Fibroblast of gingiva (primary cell): Measurements from ENCODE around the gene ATXN7.

Source experiments
- DNase-seq: peaks from one replicate; pipeline ENCODE4 v3.0.0-alpha.2; 2011; ENCODE audit warnings: low read depth

The ATXN7 gene

DNA sequence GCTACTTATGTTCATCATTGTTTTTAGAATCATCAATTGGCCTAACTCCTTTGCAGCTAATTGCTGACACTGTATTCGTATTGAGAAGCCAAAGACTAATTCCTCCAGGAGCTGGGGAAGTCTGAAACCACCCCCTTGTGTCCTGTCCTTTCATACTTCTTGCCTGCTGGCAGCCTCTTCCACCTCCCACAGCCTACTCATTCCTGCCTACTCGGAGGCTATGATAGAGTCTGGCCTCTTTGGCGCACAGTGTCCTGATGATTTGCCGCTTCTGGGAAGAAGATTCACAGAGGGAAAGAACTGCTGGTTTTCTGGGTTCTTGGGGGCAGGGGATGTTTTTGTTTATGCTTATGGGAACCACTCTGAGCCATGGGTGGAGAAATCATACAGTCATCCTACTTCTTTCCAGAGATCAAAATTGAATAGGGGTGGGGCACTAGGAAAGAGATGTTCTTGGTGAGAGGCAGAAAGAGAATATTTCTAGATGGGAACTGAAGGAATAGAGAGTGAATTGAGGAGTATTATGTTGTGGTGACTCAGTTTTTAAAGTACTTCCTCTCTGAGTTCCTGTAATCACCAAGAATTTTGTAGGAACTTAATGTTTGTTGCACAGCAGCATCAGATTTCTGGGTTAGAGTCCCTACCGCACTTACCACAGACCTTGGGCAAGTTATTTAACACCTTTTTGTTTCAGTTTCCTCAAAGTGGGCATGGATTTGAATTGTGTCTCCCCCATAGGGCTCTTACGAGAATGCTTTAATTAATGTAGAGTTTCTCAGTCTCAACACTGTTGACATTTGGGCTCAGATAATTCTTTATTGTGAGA, 70.6 kb downstream of the ATXN7 start:
- DNase-seq: no peak

DNA sequence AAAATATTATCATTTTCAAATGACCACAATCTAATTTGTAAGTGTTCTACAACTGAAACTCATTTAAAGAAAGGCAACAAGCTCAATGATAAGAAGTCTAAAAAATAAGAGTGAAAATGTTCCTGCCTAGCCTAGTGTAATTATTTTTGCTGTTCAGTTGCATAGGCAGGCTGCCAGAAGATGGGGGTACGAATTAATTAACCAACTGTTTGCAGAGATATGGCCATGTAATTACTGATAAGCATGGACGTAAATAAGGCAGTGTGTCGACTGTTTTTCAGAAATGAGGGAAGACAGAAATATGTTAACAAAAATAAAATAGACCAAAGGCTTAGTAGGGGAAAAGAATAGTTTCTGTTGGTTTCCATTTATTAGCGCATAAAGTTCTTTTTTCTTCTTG, 73.3 kb downstream of the ATXN7 start:
- no peak for DNase-seq

DNA sequence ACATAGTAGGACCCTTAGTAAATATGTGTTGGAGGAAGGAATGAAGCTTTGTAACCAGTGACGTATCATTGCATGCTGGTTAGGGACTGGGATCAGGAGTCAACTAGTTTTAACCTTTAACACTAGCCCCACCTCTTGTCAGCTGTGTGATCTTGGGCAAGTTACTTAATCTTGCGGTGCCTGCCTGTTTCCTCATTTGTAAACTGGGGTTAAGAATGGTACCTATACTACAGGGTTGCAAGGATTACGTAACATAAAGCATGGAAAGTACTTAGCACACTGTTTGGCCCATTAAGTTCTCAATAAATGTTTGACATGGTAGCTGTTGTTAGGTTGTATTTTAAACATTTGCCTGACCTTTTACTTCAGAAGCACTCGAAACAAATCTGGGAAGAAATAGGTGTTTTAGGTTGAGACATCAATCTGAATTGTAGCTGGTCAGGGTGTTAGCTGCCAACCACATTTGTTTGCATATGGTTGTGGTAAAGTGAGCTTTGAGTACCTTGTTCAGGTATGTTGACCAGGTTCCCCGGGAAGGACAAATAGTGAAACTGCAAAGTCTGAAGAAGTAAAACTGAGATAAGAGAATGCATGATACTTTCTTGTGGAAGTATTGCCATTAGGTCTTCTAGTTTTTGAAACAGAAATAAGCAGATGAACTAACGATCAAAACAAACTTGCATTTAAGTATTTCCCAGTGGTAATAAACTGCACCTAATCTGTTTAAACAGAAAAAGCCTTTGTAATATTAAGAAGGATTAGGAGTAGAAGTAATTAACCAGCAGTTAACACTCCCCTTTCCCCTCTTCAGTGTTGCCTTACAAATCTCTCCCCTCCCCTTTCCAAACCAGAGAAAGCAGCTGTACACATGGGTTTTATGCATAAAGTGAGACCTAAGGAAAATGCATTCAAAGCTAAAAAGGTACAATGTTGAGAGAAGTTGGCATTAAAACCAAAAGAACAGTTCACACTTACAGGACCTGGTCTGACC, 74.3 kb downstream of the ATXN7 start:
- no peak for DNase-seq

DNA sequence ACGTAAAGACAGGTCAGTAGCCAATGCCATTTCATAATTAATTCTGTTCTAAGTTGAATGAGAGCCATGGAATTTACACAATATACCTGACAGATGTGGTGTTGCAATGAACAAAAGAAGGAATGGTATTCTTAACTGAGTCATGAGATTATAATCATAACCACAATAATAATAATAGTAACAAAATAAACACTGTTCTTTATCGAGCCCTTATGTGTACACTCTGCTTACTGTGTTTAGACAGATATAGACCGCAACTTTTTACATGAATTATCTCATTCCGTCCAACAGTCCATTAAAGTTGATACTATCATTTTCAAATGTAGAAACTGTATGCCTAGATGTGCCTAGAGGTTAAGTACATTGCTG, 76.7 kb downstream of the ATXN7 start:
- peak; percentile 79 for DNase-seq

DNA sequence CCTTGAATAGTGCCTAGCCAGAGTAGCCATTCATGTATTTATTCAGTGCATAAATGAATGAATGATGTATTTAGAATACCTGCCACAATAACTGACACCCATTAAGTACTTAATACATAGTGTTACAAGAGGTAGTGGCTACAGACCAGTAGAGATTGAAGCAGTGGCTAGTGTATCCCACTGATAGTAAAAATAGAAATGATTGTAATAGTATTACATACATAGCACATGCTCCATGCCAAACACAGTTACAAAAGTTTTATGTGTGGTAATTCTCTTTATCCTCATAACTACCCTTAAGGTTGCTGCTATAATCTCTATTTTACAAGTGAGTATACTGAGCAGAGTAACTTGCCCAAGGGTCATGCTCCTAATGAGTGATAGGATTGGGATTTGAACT, 78.9 kb downstream of the ATXN7 start:
- no peak for DNase-seq

DNA sequence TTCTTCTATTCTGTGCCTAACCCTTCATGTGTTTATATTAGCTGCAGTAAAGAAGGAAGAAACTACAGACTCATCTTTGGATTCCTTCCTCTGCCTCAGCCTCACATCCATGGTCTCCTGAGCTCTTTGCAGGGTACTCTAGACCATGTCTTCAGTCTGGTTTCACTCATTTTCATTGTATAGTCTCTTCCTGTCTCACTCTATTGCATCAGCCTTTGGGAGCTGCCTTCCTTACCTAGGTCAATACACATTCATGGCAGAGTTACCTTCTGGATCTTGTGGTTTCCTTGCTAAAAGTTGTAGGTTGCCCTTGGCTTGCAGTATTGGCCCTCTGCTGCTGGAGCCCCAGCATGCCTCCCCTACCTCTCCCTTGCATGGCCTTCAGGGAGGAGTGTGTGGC, 80.0 kb downstream of the ATXN7 start:
- no peak for DNase-seq

DNA sequence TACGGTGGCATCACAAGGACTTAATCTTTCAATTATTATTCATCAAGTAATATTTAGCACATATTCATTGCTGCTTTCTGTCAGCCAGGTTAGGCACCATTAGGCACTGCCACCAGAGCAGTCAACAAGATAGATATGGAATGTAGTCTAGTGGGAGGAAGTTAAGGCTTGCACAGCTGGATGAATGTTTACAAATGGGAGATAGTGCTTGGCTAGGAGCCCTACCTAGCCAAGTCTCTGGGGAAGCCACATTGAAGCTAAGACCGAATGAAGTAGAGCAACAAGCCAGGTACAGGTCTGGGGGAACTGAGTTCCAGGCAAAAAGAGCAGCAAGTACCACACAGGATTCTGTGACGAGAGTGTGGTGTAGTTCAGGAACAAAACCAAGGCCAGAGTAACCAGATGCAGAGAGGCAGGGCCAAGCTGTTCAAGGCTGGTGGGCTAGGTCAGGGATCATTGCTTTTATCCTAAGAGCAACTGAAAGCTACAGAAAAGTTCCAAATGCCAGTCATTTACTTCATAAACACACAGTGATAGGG, 82.0 kb downstream of the ATXN7 start:
- DNase-seq: no peak

DNA sequence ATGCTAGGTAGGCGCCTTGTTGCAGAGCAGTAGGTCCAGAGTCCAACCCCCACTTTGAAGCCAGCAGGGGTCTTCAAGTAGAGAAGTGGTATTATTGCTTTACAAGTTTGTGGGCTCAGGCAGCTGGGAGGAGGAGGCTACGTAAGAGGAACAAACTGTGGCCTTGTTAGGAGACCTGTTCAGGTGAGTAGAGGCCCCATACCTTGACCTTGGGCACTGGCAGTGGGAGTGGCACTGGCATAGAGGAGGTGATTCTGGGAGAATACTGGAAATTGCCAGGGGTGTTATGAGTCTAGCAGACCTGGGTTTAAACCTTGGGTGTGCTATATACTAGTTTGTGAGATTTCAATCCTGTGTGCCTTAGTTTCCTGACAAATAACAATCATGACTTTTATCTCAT, 83.1 kb downstream of the ATXN7 start:
- no peak for DNase-seq

DNA sequence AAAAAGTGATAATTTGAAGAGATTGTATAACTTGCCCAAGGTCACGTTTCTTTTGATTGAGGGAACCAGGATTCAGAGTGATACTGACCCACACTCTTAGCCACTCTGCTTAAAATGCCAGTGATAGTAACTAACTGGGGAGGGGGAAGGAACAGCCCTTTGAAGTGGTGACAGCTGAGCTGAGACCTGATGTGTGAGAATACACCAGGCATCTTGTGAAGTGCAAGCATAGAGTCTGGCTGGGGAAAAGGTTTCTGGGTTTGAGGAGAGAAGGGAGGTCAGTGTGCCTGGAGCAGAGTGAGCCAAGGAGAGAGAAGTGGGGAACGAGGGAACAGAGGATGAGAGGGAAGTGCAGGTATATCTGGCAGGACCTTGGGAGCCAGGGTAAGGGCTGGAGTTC, 83.9 kb downstream of the ATXN7 start:
- DNase-seq: no peak

DNA sequence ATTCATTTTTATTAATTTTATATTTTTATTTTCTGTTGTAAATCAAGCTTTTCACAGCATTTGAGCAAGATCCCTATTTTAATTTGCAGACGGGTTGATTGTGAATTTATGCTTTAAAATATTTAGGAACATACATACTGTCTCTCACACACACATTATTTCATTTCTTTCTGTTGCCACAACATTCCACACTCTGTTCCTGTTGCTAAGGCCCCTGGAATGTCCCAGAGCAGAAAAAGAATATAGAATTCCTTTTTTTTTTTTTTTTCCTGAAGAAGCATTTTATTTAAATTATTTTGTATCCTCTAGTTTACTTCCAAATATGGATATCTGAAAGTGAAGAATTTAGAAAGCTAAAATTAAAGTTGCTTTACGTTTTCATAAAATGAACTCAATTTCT, 85.3 kb downstream of the ATXN7 start:
- DNase-seq: peak; percentile 67

DNA sequence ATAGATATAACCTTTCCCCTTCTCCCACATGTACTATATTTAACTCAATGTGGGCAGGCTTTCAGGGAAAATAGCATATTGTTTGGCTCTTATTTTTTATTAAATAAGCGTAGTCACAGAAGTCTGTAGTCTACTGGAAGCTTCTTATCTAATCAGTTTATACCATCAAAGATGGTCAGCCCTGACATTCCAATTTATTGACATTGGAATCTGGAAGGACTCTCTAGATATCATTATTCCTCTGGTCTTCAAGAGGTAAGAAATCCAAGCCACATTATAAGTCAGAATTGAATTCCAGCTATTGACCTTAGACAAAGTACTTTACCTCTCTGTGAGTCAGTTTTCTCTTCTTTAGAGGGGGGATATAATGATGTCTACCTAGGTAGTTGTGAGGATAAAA, 87.0 kb downstream of the ATXN7 start:
- no peak for DNase-seq

DNA sequence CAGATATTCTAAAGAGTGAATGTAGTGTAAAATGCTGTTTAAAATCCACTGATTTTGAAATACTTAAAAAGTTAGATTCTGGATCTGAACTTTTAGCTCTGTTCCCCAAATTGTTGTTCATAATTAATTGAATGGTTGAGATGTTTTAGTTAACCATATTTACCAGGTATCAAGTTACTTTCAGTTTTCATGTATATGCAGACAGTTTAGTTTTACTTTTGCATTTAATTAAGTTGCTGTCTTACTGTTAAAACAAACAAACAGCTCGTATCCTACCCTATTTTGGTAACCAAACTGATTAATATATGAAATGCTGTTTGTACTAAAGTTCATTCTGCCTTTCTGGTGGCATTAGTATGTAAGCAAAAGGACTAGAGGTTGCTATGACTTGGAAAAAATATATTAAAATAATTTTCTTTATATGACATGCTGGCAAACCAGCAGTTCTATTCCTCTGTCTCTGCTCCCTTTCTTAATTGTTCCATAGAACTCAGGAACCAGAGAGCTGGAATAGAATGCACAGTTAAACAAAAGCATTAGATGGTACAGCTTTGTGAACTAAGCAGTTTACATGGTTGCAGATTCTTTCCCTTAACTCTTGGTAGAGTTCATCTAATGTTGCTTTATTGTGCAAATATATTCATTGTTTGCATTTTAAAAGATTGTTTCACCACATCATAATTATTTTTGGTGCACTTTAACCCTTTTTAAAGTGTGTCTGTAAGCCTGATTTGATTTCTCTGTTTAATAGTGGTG, 88.0 kb downstream of the ATXN7 start:
- no peak for DNase-seq

DNA sequence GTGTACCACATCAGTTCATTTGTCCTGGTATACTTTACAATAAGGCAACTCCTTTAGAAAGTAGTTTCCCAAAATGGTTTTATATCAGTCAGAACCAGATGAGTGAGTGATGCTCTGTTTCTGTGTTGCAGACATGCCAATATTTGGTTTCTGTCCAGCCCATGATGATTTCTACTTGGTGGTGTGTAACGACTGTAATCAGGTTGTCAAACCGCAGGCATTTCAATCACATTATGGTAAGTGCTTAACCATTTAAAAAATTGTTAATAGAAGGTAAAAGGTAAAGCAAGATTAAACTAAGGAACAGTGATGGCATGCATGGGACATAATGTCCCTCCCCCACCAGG, 88.6 kb downstream of the ATXN7 start:
- no peak for DNase-seq

DNA sequence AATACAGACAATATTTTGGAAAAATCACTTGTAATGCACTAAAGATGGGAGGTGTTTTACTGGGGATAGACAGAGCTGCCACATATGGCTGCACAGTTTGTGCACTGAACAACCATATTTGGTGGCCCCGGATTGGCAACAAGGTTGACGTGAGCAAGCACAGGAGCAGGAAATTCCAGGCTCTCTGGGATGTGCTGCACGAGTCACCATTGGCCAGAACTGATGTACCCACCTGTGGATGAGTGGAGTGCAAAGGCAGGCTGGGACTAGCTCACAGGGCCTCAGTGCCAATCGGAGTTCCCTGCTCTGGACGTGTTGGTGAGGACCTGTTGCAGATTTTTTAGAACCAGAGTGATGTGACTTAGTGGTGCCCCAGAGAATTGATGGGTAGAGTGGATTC, 90.5 kb downstream of the ATXN7 start:
- no peak for DNase-seq

DNA sequence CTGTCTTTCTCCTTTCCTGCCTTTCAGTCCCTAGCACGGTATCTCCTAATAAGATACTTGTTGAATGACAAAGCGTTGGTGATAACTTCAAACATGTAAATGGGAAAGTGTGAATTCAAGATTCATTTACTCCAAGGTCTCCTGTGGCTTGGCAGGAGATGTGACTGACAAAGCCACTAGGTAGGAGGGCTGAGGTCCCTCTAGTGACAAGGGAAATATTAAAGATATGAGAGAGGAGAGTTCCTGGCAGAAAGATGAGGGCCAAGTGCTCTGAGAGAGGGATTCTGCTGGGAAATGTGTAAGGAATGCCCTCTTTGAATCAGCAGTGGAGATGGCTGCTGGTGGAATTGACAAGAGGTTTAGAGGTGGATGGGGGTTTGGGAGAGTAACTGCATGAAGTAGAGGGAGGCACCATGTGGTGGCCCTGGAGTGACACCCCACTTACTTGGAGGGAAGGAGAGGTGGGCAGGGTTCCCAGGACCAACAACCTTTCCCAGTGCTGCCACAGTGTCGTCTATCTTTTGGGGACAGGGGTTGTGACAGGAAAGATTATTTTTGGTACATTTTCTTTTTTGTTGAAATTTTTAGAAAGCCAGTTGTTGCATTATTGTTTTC, 91.5 kb downstream of the ATXN7 start:
- no peak for DNase-seq

DNA sequence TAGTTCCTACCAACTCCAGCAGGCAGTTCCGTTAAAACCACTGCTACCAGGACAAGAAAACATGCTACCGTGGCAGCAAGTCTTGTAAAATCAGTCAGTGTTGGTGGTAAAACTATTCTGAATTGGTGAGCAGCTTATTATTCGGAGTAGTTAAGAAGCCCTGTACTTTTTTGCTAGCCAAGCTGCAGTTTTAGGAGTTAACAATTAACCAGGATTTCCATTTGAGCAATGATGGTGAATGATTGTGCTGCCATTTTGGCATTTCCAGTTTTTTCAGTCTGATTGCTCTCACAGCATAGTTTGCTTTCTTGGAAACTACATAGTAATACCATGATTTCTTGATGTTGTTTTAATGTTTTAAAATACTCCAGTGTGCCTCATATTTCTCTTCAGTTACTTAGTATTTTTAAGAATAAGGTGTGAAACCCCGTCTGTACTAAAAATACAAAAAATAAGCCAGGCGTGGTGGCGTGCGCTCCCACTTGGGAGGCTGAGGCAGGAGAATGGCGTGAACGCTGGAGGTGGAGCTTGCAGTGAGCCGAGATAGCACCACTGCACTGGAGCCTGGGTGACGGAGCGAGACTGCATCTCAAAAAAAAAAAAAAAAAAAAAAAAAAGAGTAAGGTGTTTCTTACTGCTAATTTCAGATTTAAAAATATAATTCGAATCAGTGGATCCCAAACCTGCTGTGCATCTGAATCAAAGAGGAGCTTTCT, 92.3 kb downstream of the ATXN7 start:
- DNase-seq: no peak

DNA sequence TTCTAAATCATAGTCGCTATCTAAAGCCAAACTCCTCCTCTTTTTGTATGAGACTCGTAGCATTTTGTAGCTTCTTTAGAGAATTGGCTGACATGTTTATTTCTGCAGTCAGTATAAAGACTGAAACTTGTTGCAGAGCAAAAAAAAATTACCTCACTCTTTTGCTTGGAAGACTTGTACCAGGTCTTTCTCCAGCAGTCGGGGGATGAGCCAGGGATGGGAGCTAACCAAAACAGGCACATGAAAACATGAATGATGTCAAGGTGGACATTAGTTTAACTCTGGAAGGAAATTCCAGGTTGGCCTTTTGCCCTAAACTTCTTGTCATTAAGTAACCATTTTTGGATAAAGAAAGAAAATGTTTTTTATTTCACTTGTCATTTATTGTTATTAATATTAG, 95.5 kb downstream of the ATXN7 start:
- no peak for DNase-seq

DNA sequence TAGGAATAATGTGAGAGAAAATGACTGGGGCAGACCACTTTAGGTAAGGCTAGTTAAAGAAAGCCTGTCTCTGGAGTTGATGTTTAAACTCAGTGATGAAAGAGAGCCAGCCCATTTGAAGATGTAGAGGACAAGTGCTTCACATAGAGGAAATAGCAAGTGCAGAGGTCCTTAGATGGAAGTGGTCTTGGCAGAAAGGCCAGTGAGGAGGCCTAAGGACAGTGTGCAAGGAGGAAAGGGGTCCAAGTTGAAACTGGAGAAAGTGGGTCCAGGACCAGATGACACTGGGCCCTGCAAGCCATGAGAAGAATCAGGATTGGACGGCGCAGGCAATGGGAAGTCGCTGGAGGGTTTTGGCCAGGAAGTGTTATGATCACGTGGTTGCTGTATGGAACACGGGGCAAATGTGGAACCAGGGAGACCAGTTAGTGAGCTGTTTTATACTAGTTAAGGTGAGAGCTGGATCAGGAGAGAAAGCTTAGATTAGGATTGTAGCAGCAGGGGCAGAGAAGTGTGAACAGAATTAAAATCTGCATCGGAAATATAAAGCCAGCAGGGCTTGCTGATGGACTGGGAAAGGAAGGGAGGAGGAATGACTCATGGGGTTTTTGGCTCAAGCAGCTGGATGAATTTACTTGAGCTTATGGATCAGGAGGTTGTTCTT, 96.5 kb downstream of the ATXN7 start:
- peak; percentile 52 for DNase-seq

DNA sequence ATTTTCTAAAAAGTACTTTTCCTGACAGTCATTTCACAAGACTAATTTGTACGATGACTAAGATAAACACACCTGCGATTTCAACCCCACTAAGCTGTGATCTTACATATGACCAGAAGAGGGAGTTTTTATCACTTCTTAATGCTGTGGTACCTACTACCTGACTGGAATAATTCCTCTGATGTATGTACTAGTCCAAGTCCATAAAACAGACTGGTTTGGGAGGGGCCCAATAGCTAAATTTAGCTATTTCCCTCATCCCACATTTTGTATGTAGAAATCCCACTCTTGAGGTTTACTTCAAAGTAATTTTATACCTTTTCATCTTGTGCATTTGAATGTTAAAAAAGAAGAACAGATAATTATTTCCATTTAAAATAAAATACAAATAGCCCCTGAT, 98.2 kb downstream of the ATXN7 start:
- DNase-seq: peak; percentile 21

DNA sequence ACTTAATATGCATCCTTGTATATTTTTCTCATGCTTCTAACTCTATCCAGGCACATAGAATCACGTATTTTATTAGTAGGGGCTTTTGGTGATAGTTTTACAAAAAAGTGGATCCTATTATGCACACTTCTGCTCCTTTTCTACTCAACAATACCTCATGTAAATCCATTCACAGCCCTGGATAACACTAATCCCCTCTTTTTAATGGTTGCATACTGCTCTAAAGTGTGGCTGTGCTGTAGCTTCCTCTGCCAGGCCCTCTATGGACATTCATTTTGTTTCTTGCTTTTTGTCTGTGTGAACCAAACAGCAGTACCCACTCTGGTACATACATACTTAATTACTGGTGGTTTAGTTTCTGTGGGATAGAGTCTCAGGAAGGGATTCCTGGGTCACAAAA, 99.8 kb downstream of the ATXN7 start:
- DNase-seq: no peak
